Stomach (tissue), 9 donors: ENCODE results near the gene NAPG. TPM values are rescaled to one million over a fixed set of nuclear protein-coding genes. Genes with fewer than 3 reads are reported as not detected.

Source experiments
- DNase-seq, 2 donors: peaks; one replicate each; pipeline versions ENCODE4 v3.0.0 to v3.0.0-alpha.2; 2013 to 2019
- H3K27ac ChIP-seq, 5 donors: fragments of 200-600 bp in 4 of 5; sonication (generic) in 4 of 5; one replicate each; pipeline ENCODE4 v1.5.1; 2013 to 2019; ENCODE audit warnings: mild to moderate bottlenecking in 1 of 5, moderate library complexity in 1 of 5
- H3K27me3 ChIP-seq, 3 donors: fragments of 200-600 bp; sonication (generic); one replicate each; pipeline ENCODE4 v1.5.1; 2017 to 2019; ENCODE audit warnings: mixed run types in 1 of 3
- H3K36me3 ChIP-seq, 4 donors: fragments of 200-600 bp; sonication (generic); 1 replicate in 3 of 4; 2 replicates in 1 of 4; pipeline ENCODE4 v1.5.1; 2016 to 2019
- H3K4me1 ChIP-seq, 4 donors: fragments of 200-600 bp; sonication (generic); one replicate each; pipeline ENCODE4 v1.5.1; 2016 to 2019
- H3K4me3 ChIP-seq, 4 donors: fragments of 200-600 bp; sonication (generic) in 3 of 4; one replicate each; pipeline ENCODE4 v1.5.1; 2016 to 2019; ENCODE audit warnings: mild to moderate bottlenecking in 1 of 4
- H3K9me3 ChIP-seq, 4 donors: fragments of 200-600 bp; sonication (generic); one replicate each; pipeline ENCODE4 v1.5.1; 2016 to 2019
- EP300 ChIP-seq: sonication (generic); formaldehyde crosslinking; IDR thresholded peaks from one replicate; pipeline ENCODE4 v1.6.1; 2017; ENCODE audit warnings: antibody characterized with exemption
- POLR2A ChIP-seq, 4 donors: fragments of 450-650 bp; IDR thresholded peaks; one replicate each; pipeline ENCODE4 v1.6.1; 2016; ENCODE audit warnings: antibody characterized with exemption in 4 of 4, control low read depth in 2 of 4, mild to moderate bottlenecking in 1 of 4, moderate library complexity in 1 of 4
- POLR2AphosphoS5 ChIP-seq, 3 donors: sonication (generic); formaldehyde crosslinking; IDR thresholded peaks; one replicate each; pipeline ENCODE4 v1.6.1; 2016; ENCODE audit warnings: antibody characterized with exemption in 3 of 3
- WGBS, 5 donors: extraction: QIAGEN DNeasy Blood & Tissue Kit in 3 of 5; methylation state at CpG; one replicate each; pipeline versions ENCODE4 v1.1.5 to v1.1.7; 2013 to 2018; 5-methylcytosine and 5-hydroxymethylcytosine counted together
- intact Hi-C: fragments of 100-400 bp; cut with DNase I; formaldehyde crosslinking; loops from one replicate; pipeline ENCODE4 v1.15.1; 2023; ENCODE audit warnings: low total_unique reads
- polyA plus RNA-seq, 3 donors: library from polyadenylated mRNA; stranded (reverse); fragments of 200-250 nt; gene quantifications; one replicate each; pipeline ENCODE4 v1.2.3, GENCODE V29; 2013
- total RNA-seq, 5 donors: library from RNA; depleted of rRNA; stranded (reverse); fragments of >200 nt; gene quantifications; one replicate each; pipeline versions ENCODE4 v1.1.0 to v1.2.3, GENCODE V29; 2014 to 2016
- TF ChIP-seq, protein P1 (sequence below), 7 experiments: fragments of 450-650 bp in 4 of 7; fragments of 200-600 bp in 3 of 7; sonication (generic) in 3 of 7; IDR thresholded peaks; one replicate each; pipeline ENCODE4 v1.5.1; 2016 to 2019; ENCODE audit warnings: antibody characterized with exemption in 7 of 7, control low read depth in 2 of 7, mild to moderate bottlenecking in 1 of 7
- donor health status: healthy with polysubstance abuse.
- donor health status: Bipolar disorder and iron deficiency.
- donor health status: healthy.

The NAPG gene
- total and polyA plus RNA-seq, 8 donors = 5.5 to 83.7 (median 17.6) TPM

DNA sequence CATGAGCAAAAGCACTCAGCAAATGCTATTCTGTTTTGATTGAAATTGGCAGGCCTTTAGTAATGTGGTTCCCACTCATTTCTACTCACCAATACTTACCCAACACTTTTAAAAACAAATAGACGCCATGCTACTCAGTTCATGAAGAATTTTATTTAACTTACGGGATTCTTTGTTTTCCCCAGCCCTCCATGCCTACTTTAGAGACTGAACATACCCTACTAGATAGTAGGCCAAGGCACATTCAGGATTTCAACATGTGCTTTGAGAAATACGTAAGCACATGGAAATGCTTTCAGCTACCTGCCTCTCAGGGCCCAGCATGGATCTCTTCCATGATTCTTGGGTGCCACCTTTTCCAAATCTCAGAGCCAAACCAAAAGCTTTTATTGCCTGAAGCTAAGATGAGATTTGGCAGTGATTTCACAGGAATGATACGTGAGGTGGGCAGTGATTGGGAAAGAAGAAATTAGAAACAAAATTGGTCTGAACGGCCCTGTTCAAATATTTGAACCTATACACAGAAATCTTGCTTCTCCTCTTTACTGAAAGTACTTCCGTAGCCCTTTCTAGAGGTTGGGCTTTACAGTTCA is 31.4 kb downstream of the NAPG start:
- Histone ChIP-seq H3K4me1 (peaks cover 7 to 14% (median 12%) of the 10 kb centered on the region in 4 donors), H3K27me3 (no peaks in the 10 kb centered on the region), H3K36me3 (peaks cover 20 to 62% (median 59%) of the 10 kb centered on the region in 4 donors), H3K27ac (no peak overlapping the region), H3K9me3 (no peaks in the 10 kb centered on the region), H3K4me3 (no peak overlapping the region)
- DNase-seq = no peak
- 91 to 96% (median 92%) methylated on average over 6 of the region's 6 CpGs for WGBS, 5 donors
- intact Hi-C loops = no loop called here
- TF ChIP-seq EP300 (no peak), POLR2A (IDR thresholded peaks at IDR 0.05) (no peak), POLR2AphosphoS5 (IDR thresholded peaks at IDR 0.05) (no peak)
- TF ChIP-seq, protein P1, sequence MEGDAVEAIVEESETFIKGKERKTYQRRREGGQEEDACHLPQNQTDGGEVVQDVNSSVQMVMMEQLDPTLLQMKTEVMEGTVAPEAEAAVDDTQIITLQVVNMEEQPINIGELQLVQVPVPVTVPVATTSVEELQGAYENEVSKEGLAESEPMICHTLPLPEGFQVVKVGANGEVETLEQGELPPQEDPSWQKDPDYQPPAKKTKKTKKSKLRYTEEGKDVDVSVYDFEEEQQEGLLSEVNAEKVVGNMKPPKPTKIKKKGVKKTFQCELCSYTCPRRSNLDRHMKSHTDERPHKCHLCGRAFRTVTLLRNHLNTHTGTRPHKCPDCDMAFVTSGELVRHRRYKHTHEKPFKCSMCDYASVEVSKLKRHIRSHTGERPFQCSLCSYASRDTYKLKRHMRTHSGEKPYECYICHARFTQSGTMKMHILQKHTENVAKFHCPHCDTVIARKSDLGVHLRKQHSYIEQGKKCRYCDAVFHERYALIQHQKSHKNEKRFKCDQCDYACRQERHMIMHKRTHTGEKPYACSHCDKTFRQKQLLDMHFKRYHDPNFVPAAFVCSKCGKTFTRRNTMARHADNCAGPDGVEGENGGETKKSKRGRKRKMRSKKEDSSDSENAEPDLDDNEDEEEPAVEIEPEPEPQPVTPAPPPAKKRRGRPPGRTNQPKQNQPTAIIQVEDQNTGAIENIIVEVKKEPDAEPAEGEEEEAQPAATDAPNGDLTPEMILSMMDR (IDR thresholded peaks at IDR 0.05) = no peak

DNA sequence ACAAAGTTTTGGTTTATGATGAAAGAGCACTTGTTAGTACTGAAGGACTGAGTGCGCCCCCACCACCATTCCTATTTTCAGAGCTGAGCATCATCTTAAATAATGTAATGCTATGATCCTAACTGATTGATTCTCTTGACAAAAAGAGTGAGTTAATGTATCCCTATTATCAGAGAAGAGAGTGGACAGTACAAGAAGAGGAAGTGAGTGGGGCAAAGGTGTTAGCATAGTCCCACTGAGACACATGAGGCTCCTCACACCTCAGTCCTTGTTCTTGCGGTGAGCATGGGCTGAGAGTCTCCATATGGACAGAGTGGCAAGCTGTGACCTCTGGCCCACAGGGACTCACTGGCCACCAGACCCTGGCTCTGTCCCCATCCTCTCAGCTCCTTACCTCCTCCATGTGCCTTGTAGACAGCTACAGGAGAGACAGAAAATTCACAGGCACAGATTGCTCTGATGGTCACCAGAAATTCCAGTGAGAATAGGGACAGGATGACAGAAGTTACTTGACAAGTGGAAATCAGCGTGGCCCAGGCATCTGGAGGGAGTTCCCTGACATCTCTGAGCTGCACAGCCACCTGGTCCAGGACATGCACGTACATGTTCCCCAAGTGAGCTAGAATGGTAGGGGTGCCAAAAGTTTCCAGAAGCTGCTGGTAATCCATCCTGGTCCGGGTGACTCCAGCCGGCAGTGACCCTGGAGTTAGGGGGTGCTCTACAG is 32.6 kb downstream of the NAPG start:
- intact Hi-C loops = no loop called here
- Histone ChIP-seq H3K4me1 (peaks cover 7 to 14% (median 12%) of the 10 kb centered on the region in 4 donors), H3K27ac (no peak overlapping the region), H3K27me3 (no peaks in the 10 kb centered on the region), H3K36me3 (peaks cover 11 to 50% (median 47%) of the 10 kb centered on the region in 4 donors), H3K9me3 (no peaks in the 10 kb centered on the region), H3K4me3 (no peak overlapping the region)
- 86 to 93% (median 93%) methylated on average over 6 of the region's 6 CpGs for WGBS, 5 donors
- TF ChIP-seq POLR2AphosphoS5 (IDR thresholded peaks at IDR 0.05) (no peak), EP300 (no peak), POLR2A (IDR thresholded peaks at IDR 0.05) (no peak)
- TF ChIP-seq, protein P1 (IDR thresholded peaks at IDR 0.05) = no peak
- DNase-seq = no peak

DNA sequence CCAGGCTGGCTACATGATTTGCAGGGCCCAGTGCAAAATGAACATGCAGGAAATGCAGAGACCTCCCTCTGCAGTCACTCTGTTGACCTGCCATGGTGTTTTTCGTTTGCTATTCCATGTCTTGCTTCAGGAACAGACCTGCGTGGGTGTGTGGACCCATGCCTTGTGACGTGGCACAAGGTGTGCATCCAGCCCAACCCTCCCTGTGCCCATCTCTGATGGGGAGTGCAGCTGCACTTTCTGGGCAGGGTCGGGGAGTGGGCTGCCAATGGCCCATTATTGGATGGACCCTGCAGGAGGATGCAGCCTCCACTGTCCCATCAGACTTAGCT is 33.1 kb downstream of the NAPG start:
- Histone ChIP-seq H3K9me3 (no peaks in the 10 kb centered on the region), H3K4me1 (peaks cover 7 to 14% (median 12%) of the 10 kb centered on the region in 4 donors), H3K36me3 (peaks cover 9 to 44% (median 41%) of the 10 kb centered on the region in 4 donors), H3K4me3 (no peak overlapping the region), H3K27me3 (no peaks in the 10 kb centered on the region), H3K27ac (no peak overlapping the region)
- no peak for DNase-seq
- intact Hi-C loops = no loop called here
- TF ChIP-seq POLR2AphosphoS5 (IDR thresholded peaks at IDR 0.05) = no peak
- 78 to 88% (median 82%) methylated on average over 4 of the region's 4 CpGs for WGBS, 5 donors

DNA sequence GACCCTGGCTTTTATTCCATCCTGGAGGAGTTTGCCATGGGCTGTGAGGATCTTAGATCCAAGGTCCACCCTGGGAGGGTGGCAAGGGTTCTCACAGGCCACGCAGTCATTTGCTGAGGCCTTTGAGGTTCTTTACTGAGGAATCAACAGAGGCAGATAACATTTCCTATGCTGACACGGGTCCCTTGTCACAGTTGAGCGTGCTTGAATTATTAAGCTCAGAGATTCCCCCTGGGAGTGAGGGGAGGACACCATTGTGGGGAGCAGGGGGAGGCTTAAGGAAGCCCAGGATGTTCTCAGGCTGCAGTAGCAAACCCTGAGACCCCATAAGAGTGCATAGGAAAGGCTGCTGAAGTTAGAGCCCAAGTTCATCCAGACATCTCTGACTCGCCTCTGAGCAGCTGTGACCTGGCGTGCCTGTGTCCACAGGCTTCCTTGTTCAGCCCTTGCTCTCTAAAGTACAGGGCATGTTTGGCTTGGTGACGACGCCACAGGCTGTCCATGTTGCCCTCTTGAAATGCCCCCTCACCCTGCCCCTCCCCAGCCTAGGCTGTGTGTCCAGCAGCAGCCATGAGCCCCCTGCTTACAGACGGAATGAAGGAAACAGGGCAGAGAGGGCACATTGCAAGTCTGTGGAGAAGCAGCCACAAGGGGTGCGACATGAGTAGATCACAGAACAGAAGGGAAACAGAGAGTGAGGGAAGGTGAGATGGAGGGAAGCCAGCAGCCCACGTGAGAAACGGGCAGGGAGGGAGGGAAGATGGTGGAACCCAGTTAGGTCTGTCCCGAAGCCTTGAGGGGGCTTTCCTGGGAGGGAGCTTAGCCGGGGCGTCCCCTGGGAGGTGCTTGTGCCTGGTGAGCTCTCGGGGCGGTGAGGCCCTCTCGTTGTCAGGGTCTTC is 34.0 kb downstream of the NAPG start:
- no peaks in the 10 kb centered on the region for H3K27me3 ChIP-seq
- H3K9me3 ChIP-seq = no peaks in the 10 kb centered on the region
- TF ChIP-seq, protein P1 (IDR thresholded peaks at IDR 0.05) = no peak
- TF ChIP-seq EP300 = no peak
- no peak for TF ChIP-seq POLR2A (IDR thresholded peaks at IDR 0.05)
- TF ChIP-seq POLR2AphosphoS5 (IDR thresholded peaks at IDR 0.05) = no peak
- peaks cover 7 to 36% (median 33%) of the 10 kb centered on the region in 4 donors for H3K36me3 ChIP-seq
- H3K4me3 ChIP-seq = peak overlapping the region; percentile 21 to 35 (median 29)
- intact Hi-C loops = no loop called here
- H3K4me1 ChIP-seq = peaks cover 7 to 14% (median 12%) of the 10 kb centered on the region in 4 donors
- DNase-seq = no peak
- H3K27ac ChIP-seq = peak overlapping the region in 1 of 5 donors; percentile 8
- 25 to 37% (median 34%) methylated on average over 17 of the region's 17 CpGs for WGBS, 5 donors
